Karpas-422 (cell line): ENCODE measurements around the gene ALPK3. TPM values are rescaled to one million over a fixed set of nuclear protein-coding genes. Genes with fewer than 3 reads are reported as not detected.

ENCODE experiments used
- DNase-seq: peaks from one replicate; pipeline ENCODE4 v3.0.0-alpha.2; 2015
- H2AFZ ChIP-seq: fragments of 200-600 bp; sonication (generic); 2 replicates; pipeline ENCODE4 v1.6.1; 2014; ENCODE audit warnings: antibody characterized with exemption, low read length, mixed read lengths
- H3K27ac ChIP-seq: fragments of 200-600 bp; sonication (generic); 2 replicates; pipeline ENCODE4 v1.5.1; 2014; ENCODE audit warnings: mild to moderate bottlenecking, low read length, moderate library complexity
- H3K27me3 ChIP-seq: fragments of 200-600 bp; sonication (generic); 2 replicates; pipeline ENCODE4 v1.6.1; 2014; ENCODE audit warnings: low read length, mixed read lengths
- H3K36me3 ChIP-seq: fragments of 200-600 bp; sonication (generic); 2 replicates; pipeline ENCODE4 v1.6.1; 2014; ENCODE audit warnings: low read length, mixed read lengths; ENCODE audit not compliant: insufficient read depth
- H3K4me1 ChIP-seq: fragments of 200-600 bp; sonication (generic); 2 replicates; pipeline ENCODE4 v1.6.1; 2014; ENCODE audit warnings: mild to moderate bottlenecking, low read length, mixed read lengths
- H3K4me2 ChIP-seq: fragments of 200-600 bp; sonication (generic); 2 replicates; pipeline ENCODE4 v1.6.1; 2014; ENCODE audit warnings: low read length, low read depth, mild to moderate bottlenecking; ENCODE audit not compliant: poor library complexity, severe bottlenecking
- H3K4me3 ChIP-seq: fragments of 200-600 bp; sonication (generic); 2 replicates; pipeline ENCODE4 v1.5.1; 2014; ENCODE audit warnings: mild to moderate bottlenecking, antibody characterized with exemption, low read length, mixed read lengths
- H3K79me2 ChIP-seq: fragments of 200-600 bp; sonication (generic); 2 replicates; pipeline ENCODE4 v1.6.1; 2014; ENCODE audit warnings: mild to moderate bottlenecking, low read length, mixed read lengths
- H3K9ac ChIP-seq: fragments of 200-600 bp; sonication (generic); 2 replicates; pipeline ENCODE4 v1.6.0; 2014; ENCODE audit warnings: low read length
- H3K9me2 ChIP-seq: fragments of 200-600 bp; sonication (generic), shearing (Covaris generic); replicated peaks from 2 replicates; pipeline ENCODE4 v1.6.0; 2014; ENCODE audit warnings: mild to moderate bottlenecking, low read length, moderate library complexity; ENCODE audit not compliant: insufficient read depth
- H3K9me3 ChIP-seq: fragments of 300-700, 200-600 bp; sonication (generic); 2 replicates; pipeline ENCODE4 v1.6.1; 2014; ENCODE audit warnings: low read length, mixed read lengths
- H4K20me1 ChIP-seq: fragments of 200-600 bp; sonication (generic); 2 replicates; pipeline ENCODE4 v1.6.1; 2014; ENCODE audit warnings: mild to moderate bottlenecking, antibody characterized with exemption, low read length, low read depth; ENCODE audit not compliant: insufficient read depth
- total RNA-seq: library from RNA; depleted of rRNA; stranded (reverse); fragments of >200 nt; shearing (Covaris generic); gene quantifications from 2 replicates; pipeline ENCODE4 v1.2.3, GENCODE V29; 2014; ENCODE audit warnings: low replicate concordance

Gene ALPK3
- total RNA-seq, 1 experiment from 2014 or later: 0.07 TPM

DNA sequence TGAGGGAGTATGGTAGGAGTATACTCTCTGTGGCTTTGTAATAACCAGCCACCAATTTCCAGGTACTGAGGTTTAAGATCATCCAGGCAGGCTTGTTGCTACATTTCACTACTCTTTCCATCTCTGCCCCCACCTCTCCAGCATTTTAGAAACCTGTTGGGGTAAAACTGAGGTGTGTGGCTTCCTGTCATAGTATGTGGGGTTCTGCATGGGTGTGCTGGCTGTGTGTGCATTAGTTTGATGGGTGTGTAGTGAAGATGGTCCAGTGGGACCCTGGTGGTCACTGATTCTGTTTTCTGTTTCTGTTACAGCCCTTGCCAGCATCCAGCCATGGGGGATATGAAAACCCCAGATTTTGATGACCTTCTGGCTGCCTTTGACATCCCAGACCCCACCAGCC, 34.8 kb upstream of the ALPK3 start:
- no peak overlapping the region for H2AFZ ChIP-seq
- H3K27ac ChIP-seq: no peak overlapping the region
- H3K4me3 ChIP-seq: no peak overlapping the region
- no peaks in the 10 kb centered on the region for H3K9me2 ChIP-seq
- H3K9me3 ChIP-seq: no peaks in the 10 kb centered on the region
- H3K4me2 ChIP-seq: no peak overlapping the region
- H3K4me1 ChIP-seq: no peaks in the 10 kb centered on the region
- DNase-seq: no peak
- H3K27me3 ChIP-seq: no peaks in the 10 kb centered on the region
- H3K9ac ChIP-seq: no peak overlapping the region
- H4K20me1 ChIP-seq: no peaks in the 10 kb centered on the region
- H3K79me2 ChIP-seq: peaks cover 91% of the 10 kb centered on the region
- H3K36me3 ChIP-seq: peaks cover 22% of the 10 kb centered on the region; the same call in 1 of the 2 replicates

DNA sequence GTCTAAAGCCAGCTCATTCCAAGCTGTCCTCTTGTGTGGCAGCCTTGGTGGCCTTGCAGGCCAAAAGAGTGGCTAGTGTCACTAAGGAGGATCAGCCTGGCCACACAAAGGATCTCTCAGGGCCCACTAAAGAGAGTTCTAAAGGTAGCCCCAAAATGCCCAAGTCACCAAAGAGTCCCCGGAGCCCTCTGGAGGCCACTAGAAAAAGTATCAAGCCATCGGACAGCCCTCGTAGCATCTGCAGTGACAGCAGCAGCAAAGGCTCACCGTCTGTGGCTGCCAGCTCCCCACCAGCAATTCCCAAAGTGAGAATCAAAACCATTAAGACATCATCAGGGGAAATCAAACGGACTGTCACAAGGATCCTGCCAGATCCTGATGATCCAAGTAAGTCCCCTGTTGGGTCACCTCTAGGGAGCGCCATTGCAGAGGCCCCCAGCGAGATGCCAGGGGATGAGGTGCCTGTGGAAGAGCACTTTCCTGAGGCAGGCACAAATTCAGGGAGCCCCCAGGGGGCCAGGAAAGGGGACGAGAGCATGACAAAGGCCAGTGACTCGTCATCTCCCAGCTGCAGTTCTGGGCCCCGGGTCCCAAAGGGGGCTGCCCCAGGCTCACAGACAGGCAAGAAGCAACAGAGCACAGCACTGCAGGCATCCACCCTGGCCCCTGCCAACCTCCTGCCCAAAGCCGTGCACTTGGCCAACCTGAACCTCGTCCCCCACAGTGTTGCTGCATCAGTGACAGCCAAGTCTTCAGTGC, 33.5 kb upstream of the ALPK3 start:
- Histone ChIP-seq H3K4me1 (no peaks in the 10 kb centered on the region), H3K79me2 (peaks cover 91% of the 10 kb centered on the region), H2AFZ (no peak overlapping the region), H3K9ac (no peak overlapping the region), H3K27me3 (no peaks in the 10 kb centered on the region), H4K20me1 (no peaks in the 10 kb centered on the region), H3K4me3 (no peak overlapping the region), H3K9me3 (no peaks in the 10 kb centered on the region), H3K9me2 (no peaks in the 10 kb centered on the region), H3K27ac (no peak overlapping the region), H3K36me3 (peaks cover 24% of the 10 kb centered on the region), H3K4me2 (no peak overlapping the region)
- DNase-seq: no peak

DNA sequence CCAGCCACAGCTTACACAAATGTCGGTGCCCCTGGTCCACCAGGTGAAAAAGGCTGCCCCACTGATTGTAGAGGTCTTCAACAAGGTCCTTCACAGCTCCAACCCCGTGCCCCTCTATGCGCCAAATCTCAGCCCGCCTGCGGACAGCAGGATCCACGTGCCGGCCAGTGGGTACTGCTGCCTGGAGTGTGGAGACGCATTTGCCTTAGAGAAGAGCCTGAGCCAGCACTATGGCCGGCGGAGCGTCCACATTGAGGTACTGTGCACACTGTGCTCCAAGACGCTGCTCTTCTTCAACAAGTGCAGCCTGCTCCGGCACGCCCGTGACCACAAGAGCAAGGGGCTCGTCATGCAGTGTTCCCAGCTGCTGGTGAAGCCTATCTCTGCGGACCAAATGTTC, 32.9 kb upstream of the ALPK3 start:
- Histone ChIP-seq H3K4me1 (peaks cover 2% of the 10 kb centered on the region; the same call in 1 of the 2 replicates), H3K36me3 (peaks cover 24% of the 10 kb centered on the region), H3K9ac (no peak overlapping the region), H3K9me3 (no peaks in the 10 kb centered on the region), H3K9me2 (no peaks in the 10 kb centered on the region), H4K20me1 (peaks cover 4% of the 10 kb centered on the region; the same call in 1 of the 2 replicates), H2AFZ (no peak overlapping the region), H3K27me3 (no peaks in the 10 kb centered on the region), H3K4me3 (no peak overlapping the region), H3K79me2 (peaks cover 92% of the 10 kb centered on the region), H3K4me2 (no peak overlapping the region), H3K27ac (no peak overlapping the region)
- no peak for DNase-seq

DNA sequence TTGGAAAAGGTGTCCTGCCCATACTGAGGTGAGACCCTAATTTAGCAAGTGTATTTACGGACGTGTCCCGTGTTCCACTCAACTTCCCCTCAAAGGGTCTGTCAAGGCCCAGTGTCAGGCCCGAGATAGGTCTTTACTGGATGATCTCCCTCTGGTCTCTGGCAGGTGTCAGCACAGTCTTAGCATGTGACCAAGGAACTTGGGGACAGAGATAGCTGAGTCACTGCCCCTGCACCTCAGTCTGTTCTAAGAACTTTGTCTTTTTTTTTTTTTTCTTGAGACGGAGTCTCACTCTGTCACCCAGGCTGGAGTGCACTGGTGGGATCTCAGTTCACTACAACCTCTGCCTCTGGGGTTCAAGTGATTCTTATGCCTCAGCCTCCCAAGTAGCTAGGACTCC, 32.1 kb upstream of the ALPK3 start:
- H3K4me3 ChIP-seq: no peak overlapping the region
- H3K27ac ChIP-seq: no peak overlapping the region
- H3K4me2 ChIP-seq: no peak overlapping the region
- H3K9me2 ChIP-seq: no peaks in the 10 kb centered on the region
- H3K27me3 ChIP-seq: no peaks in the 10 kb centered on the region
- H2AFZ ChIP-seq: no peak overlapping the region
- peaks cover 91% of the 10 kb centered on the region for H3K79me2 ChIP-seq
- no peak for DNase-seq
- no peak overlapping the region for H3K9ac ChIP-seq
- no peaks in the 10 kb centered on the region for H3K9me3 ChIP-seq
- peaks cover 8% of the 10 kb centered on the region for H4K20me1 ChIP-seq
- H3K4me1 ChIP-seq: peaks cover 7% of the 10 kb centered on the region; the same call in 1 of the 2 replicates
- H3K36me3 ChIP-seq: peaks cover 24% of the 10 kb centered on the region

DNA sequence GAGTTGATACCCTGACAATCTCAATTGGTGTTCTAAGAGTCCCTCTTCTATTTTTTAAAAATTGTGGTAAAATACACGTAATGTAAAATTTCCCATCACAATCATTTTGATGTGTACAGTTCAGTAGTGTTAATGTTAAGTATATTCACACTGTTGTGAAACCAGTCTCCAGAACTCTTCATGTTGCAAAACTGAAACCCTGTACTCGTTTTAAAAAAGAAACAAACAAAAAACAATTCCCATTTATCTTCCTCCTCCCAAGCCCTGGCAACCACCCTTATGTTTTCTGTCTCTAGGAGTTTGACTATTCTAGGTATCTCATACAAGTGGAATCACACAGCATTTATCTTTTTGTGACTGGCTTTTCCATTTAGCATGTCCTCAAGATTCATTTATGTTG, 28.7 kb upstream of the ALPK3 start:
- no peak overlapping the region for H3K4me3 ChIP-seq
- no peaks in the 10 kb centered on the region for H3K27me3 ChIP-seq
- DNase-seq: no peak
- H3K36me3 ChIP-seq: peaks cover 14% of the 10 kb centered on the region
- no peak overlapping the region for H2AFZ ChIP-seq
- H3K4me1 ChIP-seq: peaks cover 7% of the 10 kb centered on the region; the same call in 1 of the 2 replicates
- H3K27ac ChIP-seq: no peak overlapping the region
- H3K9me2 ChIP-seq: no peaks in the 10 kb centered on the region
- H3K9me3 ChIP-seq: no peaks in the 10 kb centered on the region
- peaks cover 73% of the 10 kb centered on the region for H3K79me2 ChIP-seq
- peaks cover 12% of the 10 kb centered on the region for H4K20me1 ChIP-seq
- H3K4me2 ChIP-seq: no peak overlapping the region
- H3K9ac ChIP-seq: no peak overlapping the region

DNA sequence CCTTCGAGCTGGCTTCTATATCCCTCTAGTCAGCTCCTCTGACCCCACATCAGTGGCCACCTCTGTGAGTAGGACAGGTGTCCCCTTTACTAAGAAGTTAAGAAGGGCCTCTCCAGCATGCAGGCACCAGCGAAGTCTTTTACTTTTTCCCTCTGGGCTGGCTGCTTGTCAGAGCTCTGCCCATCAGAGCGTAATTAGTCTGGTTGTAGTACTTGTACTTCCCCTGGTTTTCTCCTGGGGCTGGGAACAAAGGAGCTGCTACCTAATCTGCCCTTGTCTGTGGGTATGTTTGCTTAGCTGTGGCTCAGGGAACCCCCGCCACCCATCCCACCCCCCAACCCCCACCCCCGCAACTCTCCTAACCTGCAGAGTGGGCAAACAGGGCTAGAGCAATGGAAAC, 27.4 kb upstream of the ALPK3 start:
- Histone ChIP-seq H3K27me3 (no peaks in the 10 kb centered on the region), H3K79me2 (peaks cover 63% of the 10 kb centered on the region), H3K9ac (no peak overlapping the region), H3K36me3 (peaks cover 13% of the 10 kb centered on the region), H3K9me2 (no peaks in the 10 kb centered on the region), H3K4me2 (no peak overlapping the region), H4K20me1 (peaks cover 12% of the 10 kb centered on the region), H2AFZ (no peak overlapping the region), H3K9me3 (no peaks in the 10 kb centered on the region), H3K4me3 (no peak overlapping the region), H3K27ac (no peak overlapping the region), H3K4me1 (peaks cover 7% of the 10 kb centered on the region; the same call in 1 of the 2 replicates)
- DNase-seq: no peak

DNA sequence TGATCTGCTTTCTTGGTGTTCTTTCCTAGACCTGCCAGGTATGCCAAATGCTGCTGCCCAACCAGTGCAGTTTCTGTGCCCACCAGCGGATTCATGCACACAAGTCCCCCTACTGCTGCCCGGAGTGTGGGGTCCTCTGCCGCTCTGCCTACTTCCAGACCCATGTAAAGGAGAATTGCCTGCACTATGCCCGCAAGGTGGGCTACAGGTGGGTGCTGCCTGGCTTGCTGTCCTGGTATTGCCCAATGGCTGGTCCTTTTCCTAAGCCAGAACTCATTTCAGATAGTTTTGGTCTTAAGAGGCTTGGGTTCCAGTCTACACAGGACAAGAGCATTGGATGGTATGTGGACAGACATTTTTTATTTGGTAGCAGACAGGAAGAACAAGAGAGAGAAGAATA, 26.5 kb upstream of the ALPK3 start:
- no peaks in the 10 kb centered on the region for H3K9me2 ChIP-seq
- H3K4me2 ChIP-seq: no peak overlapping the region
- DNase-seq: no peak
- H2AFZ ChIP-seq: no peak overlapping the region
- no peaks in the 10 kb centered on the region for H3K9me3 ChIP-seq
- H3K27ac ChIP-seq: no peak overlapping the region
- H3K9ac ChIP-seq: no peak overlapping the region
- no peaks in the 10 kb centered on the region for H3K27me3 ChIP-seq
- no peak overlapping the region for H3K4me3 ChIP-seq
- peaks cover 12% of the 10 kb centered on the region for H4K20me1 ChIP-seq
- H3K36me3 ChIP-seq: peaks cover 13% of the 10 kb centered on the region
- peaks cover 61% of the 10 kb centered on the region for H3K79me2 ChIP-seq
- H3K4me1 ChIP-seq: peaks cover 7% of the 10 kb centered on the region; the same call in 1 of the 2 replicates

DNA sequence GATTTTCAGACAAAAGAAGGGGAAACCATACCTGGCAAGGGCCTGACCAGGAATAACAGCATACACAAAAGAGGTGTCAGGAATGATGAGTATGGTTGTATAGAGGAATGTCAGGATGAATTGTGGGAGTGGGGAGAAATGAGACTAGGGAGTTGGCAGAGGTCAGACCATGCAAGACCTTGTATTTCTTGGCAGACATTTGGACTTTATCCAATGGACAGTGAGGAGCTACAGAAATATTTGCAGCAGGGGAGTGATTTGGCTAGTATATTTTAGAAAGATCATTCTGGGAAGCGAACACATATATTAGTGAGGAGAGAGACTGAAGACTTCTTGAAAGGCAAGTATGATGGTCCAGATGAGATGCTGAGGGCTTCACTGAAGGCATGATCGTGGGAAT, 25.4 kb upstream of the ALPK3 start:
- Histone ChIP-seq H3K27me3 (no peaks in the 10 kb centered on the region), H2AFZ (no peak overlapping the region), H4K20me1 (peaks cover 12% of the 10 kb centered on the region), H3K4me1 (peaks cover 7% of the 10 kb centered on the region; the same call in 1 of the 2 replicates), H3K9me2 (no peaks in the 10 kb centered on the region), H3K9me3 (no peaks in the 10 kb centered on the region), H3K36me3 (peaks cover 13% of the 10 kb centered on the region), H3K4me2 (no peak overlapping the region), H3K4me3 (no peak overlapping the region), H3K79me2 (peaks cover 52% of the 10 kb centered on the region), H3K27ac (no peak overlapping the region), H3K9ac (no peak overlapping the region)
- DNase-seq: no peak
